Measurements from ENCODE around the gene ZBTB21. TPM values are rescaled to one million over a fixed set of nuclear protein-coding genes. Genes with fewer than 3 reads are reported as not detected.

ZBTB21 gene
- total and polyA plus RNA-seq, 2 of the 8 experiments (the other 6 are each of a cell fraction or from before 2014, with no cell fraction given) = 3.9 to 17.8 TPM

GRCh38 chr21:42003051-42003461 is 7.1 kb downstream of the ZBTB21 start (continued):
- TF ChIP-seq RFX5 (IDR thresholded peaks at IDR 0.05; ENCODE audit: borderline replicate concordance, low read depth, low read length) (no peak), BACH1 (IDR thresholded peaks at IDR 0.05; ENCODE audit: low read length) (no peak)
